Progenitor cell of endocrine pancreas (in vitro differentiated cells): ENCODE measurements around the gene LIPC. TPM values are rescaled to one million over a fixed set of nuclear protein-coding genes. Genes with fewer than 3 reads are reported as not detected.

Experiments
- DNase-seq: peaks from one replicate; pipeline ENCODE4 v3.0.0; 2021; ENCODE audit warnings: low spot score; ENCODE audit not compliant: unreplicated experiment
- H3K27ac Mint-ChIP-seq: 2 replicates; pipeline ENCODE4 v1.8.0; 2021; ENCODE audit warnings: mild to moderate bottlenecking, moderate library complexity, mixed read lengths
- H3K27me3 Mint-ChIP-seq: 2 replicates; pipeline ENCODE4 v1.8.0; 2021; ENCODE audit warnings: mixed read lengths
- H3K36me3 Mint-ChIP-seq: 2 replicates; pipeline ENCODE4 v1.8.0; 2022; ENCODE audit warnings: mixed read lengths; ENCODE audit not compliant: insufficient read depth
- H3K4me1 Mint-ChIP-seq: 2 replicates; pipeline ENCODE4 v1.8.0; 2021; ENCODE audit warnings: low read depth, mixed read lengths
- H3K4me3 Mint-ChIP-seq: 2 replicates; pipeline ENCODE4 v1.8.0; 2021; ENCODE audit warnings: low read depth, mild to moderate bottlenecking, moderate library complexity, mixed read lengths
- H3K9me3 Mint-ChIP-seq: 2 replicates; pipeline ENCODE4 v1.8.0; 2021; ENCODE audit warnings: low read depth, mixed read lengths
- CTCF ChIP-seq: fragments of 200-600 bp; sonication (generic); IDR thresholded peaks from one replicate; pipeline ENCODE4 v1.5.0; 2021; ENCODE audit warnings: antibody characterized with exemption, mild to moderate bottlenecking; ENCODE audit not compliant: unreplicated experiment
- total RNA-seq: library from RNA; stranded (reverse); gene quantifications from 2 replicates; pipeline ENCODE4 v1.2.1, GENCODE V29; 2021

Gene LIPC
- total RNA-seq, 1 donor from 2014 or later = 5.9 TPM

- Mint-ChIP-seq H3K4me3 (no peak overlapping the region), H3K27ac (peak overlapping the region; percentile 21), H3K9me3 (no peaks in the 10 kb centered on the region), H3K36me3 (no peaks in the 10 kb centered on the region), H3K4me1 (peaks cover 19% of the 10 kb centered on the region), H3K27me3 (peaks cover 9% of the 10 kb centered on the region)
- TF ChIP-seq CTCF = no peak
- DNase-seq = no peak
These were observed 44.1 kb downstream of the LIPC start for GRCh38 chr15:58475573-58476524.

GRCh38 chr15:58476525-58477162 is 44.9 kb downstream of the LIPC start:
- H3K27ac Mint-ChIP-seq = peak overlapping the region; percentile 19
- no peak for DNase-seq
- H3K36me3 Mint-ChIP-seq = no peaks in the 10 kb centered on the region
- H3K27me3 Mint-ChIP-seq = peaks cover 9% of the 10 kb centered on the region
- H3K4me3 Mint-ChIP-seq = no peak overlapping the region
- peaks cover 19% of the 10 kb centered on the region for H3K4me1 Mint-ChIP-seq
- no peaks in the 10 kb centered on the region for H3K9me3 Mint-ChIP-seq
- TF ChIP-seq CTCF = no peak

GRCh38 chr15:58477170-58477569 is 45.4 kb downstream of the LIPC start:
- Mint-ChIP-seq H3K4me1 (peaks cover 19% of the 10 kb centered on the region), H3K36me3 (no peaks in the 10 kb centered on the region), H3K4me3 (no peak overlapping the region), H3K27ac (peak overlapping the region; percentile 19), H3K9me3 (no peaks in the 10 kb centered on the region), H3K27me3 (peaks cover 9% of the 10 kb centered on the region)
- no peak for TF ChIP-seq CTCF
- DNase-seq = no peak

- TF ChIP-seq CTCF = no peak
- peaks cover 9% of the 10 kb centered on the region for H3K27me3 Mint-ChIP-seq
- no peaks in the 10 kb centered on the region for H3K9me3 Mint-ChIP-seq
- DNase-seq = no peak
- no peaks in the 10 kb centered on the region for H3K36me3 Mint-ChIP-seq
- H3K27ac Mint-ChIP-seq = no peak overlapping the region
- H3K4me1 Mint-ChIP-seq = peaks cover 19% of the 10 kb centered on the region
- H3K4me3 Mint-ChIP-seq = no peak overlapping the region
These were observed 46.2 kb downstream of the LIPC start for GRCh38 chr15:58478035-58478434.

- Mint-ChIP-seq H3K27me3 (peaks cover 9% of the 10 kb centered on the region), H3K4me1 (peaks cover 17% of the 10 kb centered on the region), H3K36me3 (no peaks in the 10 kb centered on the region), H3K27ac (no peak overlapping the region), H3K4me3 (no peak overlapping the region), H3K9me3 (no peaks in the 10 kb centered on the region)
- TF ChIP-seq CTCF = no peak
- no peak for DNase-seq
These were observed 46.8 kb downstream of the LIPC start for GRCh38 chr15:58478579-58478978.
